Type B pancreatic cell (in vitro differentiated cells): ENCODE data around the gene HM13. TPM values are rescaled to one million over a fixed set of nuclear protein-coding genes. Genes with fewer than 3 reads are reported as not detected.
"Not testable (repeated sequence)": the region's sequence is repeated elsewhere in the genome, so short reads cannot be mapped to it uniquely, and the experiment has no call there.

ENCODE experiments used
- DNase-seq: peaks from one replicate; pipeline ENCODE4 v3.0.0; 2021; ENCODE audit warnings: mixed read lengths; ENCODE audit not compliant: unreplicated experiment; ENCODE audit errors: extremely low spot score
- H3K27ac Mint-ChIP-seq: 2 replicates; pipeline ENCODE4 v1.8.0; 2021; ENCODE audit warnings: mild to moderate bottlenecking, mixed read lengths
- H3K27me3 Mint-ChIP-seq: 2 replicates; pipeline ENCODE4 v1.8.0; 2021; ENCODE audit warnings: mixed read lengths
- H3K36me3 Mint-ChIP-seq: 2 replicates; pipeline ENCODE4 v1.8.0; 2021; ENCODE audit warnings: mixed read lengths
- H3K4me1 Mint-ChIP-seq: one replicate; pipeline ENCODE4 v1.8.0; 2021; ENCODE audit warnings: mixed read lengths; ENCODE audit not compliant: unreplicated experiment
- H3K4me3 Mint-ChIP-seq: 2 replicates; pipeline ENCODE4 v1.8.0; 2021; ENCODE audit warnings: mild to moderate bottlenecking, mixed read lengths
- H3K9me3 Mint-ChIP-seq: 2 replicates; pipeline ENCODE4 v1.8.0; 2021; ENCODE audit warnings: mixed read lengths
- total RNA-seq: library from RNA; stranded (reverse); gene quantifications from 2 replicates; pipeline ENCODE4 v1.2.1, GENCODE V29; 2021; ENCODE audit warnings: low replicate concordance
- TF ChIP-seq, protein P1 (sequence below): fragments of 200-600 bp; sonication (generic); conservative IDR thresholded peaks from 2 replicates; pipeline ENCODE4 v1.5.0; 2021; ENCODE audit warnings: antibody characterized with exemption, mild to moderate bottlenecking

HM13 gene
- total RNA-seq, 1 donor from 2014 or later: 246 TPM

GRCh38 chr20:31517373-31517772 lies 3.1 kb downstream of the HM13 start:
- peaks cover 11% of the 10 kb centered on the region for H3K4me1 Mint-ChIP-seq
- no peak overlapping the region for H3K4me3 Mint-ChIP-seq
- no peaks in the 10 kb centered on the region for H3K27me3 Mint-ChIP-seq
- TF ChIP-seq, protein P1, sequence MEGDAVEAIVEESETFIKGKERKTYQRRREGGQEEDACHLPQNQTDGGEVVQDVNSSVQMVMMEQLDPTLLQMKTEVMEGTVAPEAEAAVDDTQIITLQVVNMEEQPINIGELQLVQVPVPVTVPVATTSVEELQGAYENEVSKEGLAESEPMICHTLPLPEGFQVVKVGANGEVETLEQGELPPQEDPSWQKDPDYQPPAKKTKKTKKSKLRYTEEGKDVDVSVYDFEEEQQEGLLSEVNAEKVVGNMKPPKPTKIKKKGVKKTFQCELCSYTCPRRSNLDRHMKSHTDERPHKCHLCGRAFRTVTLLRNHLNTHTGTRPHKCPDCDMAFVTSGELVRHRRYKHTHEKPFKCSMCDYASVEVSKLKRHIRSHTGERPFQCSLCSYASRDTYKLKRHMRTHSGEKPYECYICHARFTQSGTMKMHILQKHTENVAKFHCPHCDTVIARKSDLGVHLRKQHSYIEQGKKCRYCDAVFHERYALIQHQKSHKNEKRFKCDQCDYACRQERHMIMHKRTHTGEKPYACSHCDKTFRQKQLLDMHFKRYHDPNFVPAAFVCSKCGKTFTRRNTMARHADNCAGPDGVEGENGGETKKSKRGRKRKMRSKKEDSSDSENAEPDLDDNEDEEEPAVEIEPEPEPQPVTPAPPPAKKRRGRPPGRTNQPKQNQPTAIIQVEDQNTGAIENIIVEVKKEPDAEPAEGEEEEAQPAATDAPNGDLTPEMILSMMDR: no peak
- DNase-seq: no peak
- H3K9me3 Mint-ChIP-seq: no peaks in the 10 kb centered on the region
- no peaks in the 10 kb centered on the region for H3K36me3 Mint-ChIP-seq
- no peak overlapping the region for H3K27ac Mint-ChIP-seq

DNA sequence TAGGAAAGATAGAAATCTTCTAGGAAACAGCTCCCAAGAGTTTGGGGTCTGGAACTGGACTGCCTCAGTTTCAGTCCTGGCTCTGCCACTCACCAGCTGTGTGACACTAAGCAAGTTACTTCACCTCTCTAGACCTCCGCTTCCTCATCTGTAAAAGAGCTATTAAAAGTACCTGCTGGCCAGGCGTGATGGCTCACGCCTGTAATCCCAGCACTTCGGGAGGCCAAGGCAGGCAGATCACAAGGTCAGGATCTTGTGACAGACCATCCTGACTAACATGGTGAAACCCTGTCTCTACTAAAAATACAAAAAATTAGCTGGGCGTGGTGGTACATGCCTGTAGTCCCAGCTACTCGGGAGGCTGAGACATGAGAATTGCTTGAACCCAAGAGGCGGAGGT lies 7.0 kb downstream of the HM13 start:
- peaks cover 11% of the 10 kb centered on the region for H3K4me1 Mint-ChIP-seq
- not testable (repeated sequence) for H3K4me3 Mint-ChIP-seq, H3K27ac Mint-ChIP-seq, H3K27me3 Mint-ChIP-seq, H3K9me3 Mint-ChIP-seq, H3K36me3 Mint-ChIP-seq, DNase-seq

GRCh38 chr20:31522731-31523130 lies 8.5 kb downstream of the HM13 start:
- H3K4me1 Mint-ChIP-seq: peaks cover 11% of the 10 kb centered on the region
- no peaks in the 10 kb centered on the region for H3K9me3 Mint-ChIP-seq
- peaks cover 17% of the 10 kb centered on the region for H3K36me3 Mint-ChIP-seq
- no peak for DNase-seq
- H3K4me3 Mint-ChIP-seq: no peak overlapping the region
- H3K27ac Mint-ChIP-seq: no peak overlapping the region
- TF ChIP-seq, protein P1: no peak
- no peaks in the 10 kb centered on the region for H3K27me3 Mint-ChIP-seq

GRCh38 chr20:31523361-31524283 lies 9.4 kb downstream of the HM13 start:
- H3K27me3 Mint-ChIP-seq: no peaks in the 10 kb centered on the region
- H3K4me3 Mint-ChIP-seq: no peak overlapping the region
- peaks cover 21% of the 10 kb centered on the region for H3K36me3 Mint-ChIP-seq
- TF ChIP-seq, protein P1: no peak
- no peak overlapping the region for H3K27ac Mint-ChIP-seq
- DNase-seq: no peak
- no peaks in the 10 kb centered on the region for H3K9me3 Mint-ChIP-seq
- H3K4me1 Mint-ChIP-seq: peaks cover 11% of the 10 kb centered on the region

DNA sequence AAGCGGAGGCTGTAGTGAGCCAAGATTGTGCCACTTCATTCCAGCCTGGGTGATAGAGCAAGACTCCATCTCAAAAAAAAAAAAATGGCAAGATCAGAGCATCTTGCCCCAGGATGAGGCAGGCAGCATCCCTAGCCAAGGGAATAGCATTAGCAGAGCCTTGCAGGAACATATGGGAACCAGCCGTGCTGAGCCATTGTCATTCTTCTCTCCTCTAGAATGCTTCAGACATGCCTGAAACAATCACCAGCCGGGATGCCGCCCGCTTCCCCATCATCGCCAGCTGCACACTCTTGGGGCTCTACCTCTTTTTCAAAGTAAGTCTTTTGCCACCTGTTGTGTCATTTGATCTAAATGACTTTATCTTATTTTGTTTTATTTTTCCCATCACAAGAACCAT lies 13.0 kb downstream of the HM13 start:
- TF ChIP-seq, protein P1: no peak
- H3K4me1 Mint-ChIP-seq: no peaks in the 10 kb centered on the region
- H3K4me3 Mint-ChIP-seq: no peak overlapping the region
- no peak for DNase-seq
- no peak overlapping the region for H3K27ac Mint-ChIP-seq
- H3K9me3 Mint-ChIP-seq: no peaks in the 10 kb centered on the region
- no peaks in the 10 kb centered on the region for H3K27me3 Mint-ChIP-seq
- H3K36me3 Mint-ChIP-seq: peaks cover 39% of the 10 kb centered on the region

- Mint-ChIP-seq H3K27me3 (no peaks in the 10 kb centered on the region), H3K4me1 (peaks cover 4% of the 10 kb centered on the region), H3K36me3 (peaks cover 66% of the 10 kb centered on the region), H3K27ac (peak overlapping the region; percentile 48), H3K9me3 (no peaks in the 10 kb centered on the region), H3K4me3 (no peak overlapping the region)
- no peak for DNase-seq
- TF ChIP-seq, protein P1: no peak
Measured at GRCh38 chr20:31535298-31535697, 21.1 kb downstream of the HM13 start.
